HEK293T (cell line): ENCODE results near the gene CARD11.

ENCODE experiments used
- CTCF ChIA-PET: fragments of 350-600 bp; formaldehyde crosslinking; extraction: SDS; loops from one replicate; lab custom pipeline; 2021; ENCODE audit warnings: antibody characterized with exemption, inconsistent platforms; lab: Yijun Ruan, JAX
- POLR2A ChIA-PET: fragments of 350-600 bp; formaldehyde crosslinking; extraction: SDS; loops from one replicate; lab custom pipeline; 2020; ENCODE audit warnings: antibody characterized with exemption, inconsistent platforms; lab: Yijun Ruan, JAX
- DNase-seq: peaks from one replicate; pipeline ENCODE4 v3.0.0; 2012; ENCODE audit warnings: mixed read lengths; ENCODE audit errors: extremely low spot score
- ARNT ChIP-seq: fragments of 450-650 bp; IDR thresholded peaks from 2 replicates; pipeline ENCODE4 v1.6.1; 2017; ENCODE audit warnings: mild to moderate bottlenecking
- BHLHE40 ChIP-seq: fragments of 450-650 bp; IDR thresholded peaks from 2 replicates; pipeline ENCODE4 v1.6.1; 2016; ENCODE audit warnings: mild to moderate bottlenecking, moderate library complexity, borderline replicate concordance
- CTBP1 ChIP-seq: fragments of 450-650 bp; IDR thresholded peaks from 2 replicates; pipeline ENCODE4 v1.6.1; 2016; ENCODE audit warnings: borderline replicate concordance
- ELF4 ChIP-seq: fragments of 450-650 bp; IDR thresholded peaks from 2 replicates; pipeline ENCODE4 v1.6.1; 2017; ENCODE audit warnings: antibody characterized with exemption
- FOXA1 ChIP-seq: fragments of 450-650 bp; IDR thresholded peaks from 2 replicates; pipeline ENCODE4 v1.6.1; 2016; ENCODE audit warnings: mild to moderate bottlenecking
- FOXK2 ChIP-seq: fragments of 450-650 bp; IDR thresholded peaks from 2 replicates; pipeline ENCODE4 v1.6.1; 2016; ENCODE audit warnings: mild to moderate bottlenecking
- FOXM1 ChIP-seq: fragments of 450-650 bp; IDR thresholded peaks from 2 replicates; pipeline ENCODE4 v1.6.1; 2017; ENCODE audit warnings: mild to moderate bottlenecking, borderline replicate concordance
- HDGF ChIP-seq: fragments of 450-650 bp; IDR thresholded peaks from 2 replicates; pipeline ENCODE4 v1.6.1; 2017; ENCODE audit warnings: antibody characterized with exemption, borderline replicate concordance
- L3MBTL2 ChIP-seq: fragments of 450-650 bp; conservative IDR thresholded peaks from 2 replicates; pipeline ENCODE4 v1.6.1; 2016; ENCODE audit warnings: mild to moderate bottlenecking
- LEF1 ChIP-seq: fragments of 450-650 bp; IDR thresholded peaks from 2 replicates; pipeline ENCODE4 v1.6.1; 2017; ENCODE audit warnings: mild to moderate bottlenecking, borderline replicate concordance
- NFRKB ChIP-seq: fragments of 450-650 bp; IDR thresholded peaks from 2 replicates; pipeline ENCODE4 v1.6.1; 2016; ENCODE audit warnings: mild to moderate bottlenecking, moderate library complexity
- SP1 ChIP-seq: fragments of 450-650 bp; IDR thresholded peaks from 2 replicates; pipeline ENCODE4 v1.6.1; 2017
- SUZ12 ChIP-seq: fragments of 450-650 bp; IDR thresholded peaks from 2 replicates; pipeline ENCODE4 v1.6.1; 2016; ENCODE audit warnings: mild to moderate bottlenecking
- TARDBP ChIP-seq: fragments of 450-650 bp; IDR thresholded peaks from 2 replicates; pipeline ENCODE4 v1.6.1; 2016
- ZNF384 ChIP-seq: fragments of 450-650 bp; IDR thresholded peaks from 2 replicates; pipeline ENCODE4 v1.6.1; 2016
- TF ChIP-seq, protein P1 (sequence below): fragments of 450-650 bp; IDR thresholded peaks from 2 replicates; pipeline ENCODE4 v1.6.1; 2016

CARD11 gene

DNA sequence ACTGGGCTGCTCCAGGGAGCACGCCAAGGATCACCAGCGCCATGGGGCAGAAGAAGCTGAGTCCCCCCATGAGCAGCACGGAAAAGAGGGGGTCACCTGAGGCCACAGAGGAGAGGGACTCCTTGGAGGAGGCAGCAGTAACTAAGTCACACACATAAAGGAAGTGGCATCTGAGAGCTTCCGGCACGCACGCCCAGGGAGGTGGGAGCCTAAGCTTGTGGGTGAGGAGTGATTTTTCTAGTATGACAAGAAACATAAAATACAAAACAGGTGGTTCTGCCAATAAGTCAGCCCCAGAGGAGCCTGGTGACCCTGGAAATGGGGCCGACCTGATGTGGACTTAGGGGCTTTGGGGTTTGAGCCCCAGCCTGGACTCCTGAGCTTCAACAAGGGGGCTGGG, 60.8 kb downstream of the CARD11 start:
- POLR2A ChIA-PET = interaction anchor here (0.6 kb wide), 1 partner anchor 105 kb away, joined by 4 read pairs; no protein-coding TSS in a partner anchor
- CTCF ChIA-PET = no interaction called here

DNA sequence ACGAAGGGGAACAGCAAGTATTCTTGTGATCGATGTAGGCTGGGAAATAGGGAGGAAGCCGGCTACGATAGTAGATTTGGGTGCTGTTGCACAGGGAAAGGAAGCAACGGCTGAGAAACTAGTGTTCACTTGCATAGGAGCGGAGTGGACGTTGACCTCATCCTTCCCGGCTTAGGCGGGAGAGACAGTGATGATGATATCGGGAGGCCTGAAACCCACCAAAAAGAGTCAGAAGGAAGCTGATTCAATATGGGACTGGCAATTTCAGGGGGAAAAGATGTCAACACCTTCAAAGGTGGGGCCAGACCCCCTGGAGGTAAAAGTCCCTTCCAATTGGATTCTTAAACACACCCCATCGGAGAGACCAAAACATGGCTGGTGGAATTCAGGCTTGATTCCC, 61.3 kb downstream of the CARD11 start:
- ChIA-PET POLR2A (no interaction called here), CTCF (no interaction called here)
- no peak for DNase-seq
- TF ChIP-seq SP1 (no peak), LEF1 (no peak), ZNF384 (no peak), TARDBP (no peak), ELF4 (no peak), FOXM1 (no peak), L3MBTL2 (no peak), CTBP1 (no peak), FOXK2 (no peak), HDGF (no peak), BHLHE40 (no peak), ARNT (no peak)
- TF ChIP-seq, protein P1, sequence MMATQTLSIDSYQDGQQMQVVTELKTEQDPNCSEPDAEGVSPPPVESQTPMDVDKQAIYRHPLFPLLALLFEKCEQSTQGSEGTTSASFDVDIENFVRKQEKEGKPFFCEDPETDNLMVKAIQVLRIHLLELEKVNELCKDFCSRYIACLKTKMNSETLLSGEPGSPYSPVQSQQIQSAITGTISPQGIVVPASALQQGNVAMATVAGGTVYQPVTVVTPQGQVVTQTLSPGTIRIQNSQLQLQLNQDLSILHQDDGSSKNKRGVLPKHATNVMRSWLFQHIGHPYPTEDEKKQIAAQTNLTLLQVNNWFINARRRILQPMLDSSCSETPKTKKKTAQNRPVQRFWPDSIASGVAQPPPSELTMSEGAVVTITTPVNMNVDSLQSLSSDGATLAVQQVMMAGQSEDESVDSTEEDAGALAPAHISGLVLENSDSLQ = no peak

More for the DNA sequence above, 60.8 kb downstream of the CARD11 start:
- TF ChIP-seq NFRKB = no peak
- no peak for TF ChIP-seq BHLHE40
- TF ChIP-seq SP1 = no peak
- TF ChIP-seq, protein P1 = no peak
- TF ChIP-seq ZNF384 = no peak
- no peak for DNase-seq

- CTCF ChIA-PET = no interaction called here
- TF ChIP-seq ARNT (no peak), HDGF (no peak)
- POLR2A ChIA-PET = no interaction called here
- DNase-seq = no peak
These were observed 62.6 kb downstream of the CARD11 start for GRCh38 chr7:2981103-2981480.

DNA sequence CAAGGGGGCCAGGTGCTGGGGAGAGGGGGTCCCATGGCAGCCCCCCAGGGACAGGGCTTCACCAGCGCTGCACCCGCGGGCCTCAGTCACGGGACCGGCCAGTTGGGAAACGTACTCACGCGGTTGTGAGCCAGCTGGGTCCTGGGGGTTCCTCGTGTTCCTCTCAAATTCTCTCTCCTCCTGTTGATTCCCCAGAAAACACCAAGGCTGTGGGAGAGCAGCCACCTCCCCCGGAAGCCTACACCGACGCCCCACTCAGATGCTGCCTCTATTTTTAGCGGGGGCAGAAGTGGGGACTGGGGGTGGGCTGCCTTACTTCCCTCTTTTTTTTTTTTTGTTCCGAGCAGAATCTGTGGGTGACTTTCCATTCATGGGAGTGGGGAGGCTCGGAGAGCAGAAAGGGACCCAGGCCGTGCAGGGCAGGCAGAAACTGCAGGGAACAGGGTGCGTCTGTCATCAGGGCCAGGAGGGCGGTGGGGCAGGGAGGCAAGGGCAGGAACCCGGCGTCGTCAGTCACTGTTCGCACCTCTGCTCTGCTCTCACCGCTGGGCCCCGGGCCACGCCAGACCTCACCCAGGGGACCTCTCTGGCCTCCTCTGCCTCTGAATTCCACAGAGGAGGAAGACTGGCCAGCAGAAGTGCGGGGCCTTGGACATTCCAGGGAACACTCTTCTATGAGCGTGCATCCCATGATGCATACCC, 63.1 kb downstream of the CARD11 start:
- no peak for TF ChIP-seq TARDBP
- TF ChIP-seq, protein P1 = no peak
- no peak for TF ChIP-seq BHLHE40
- no peak for TF ChIP-seq ZNF384
- no peak for TF ChIP-seq ARNT
- TF ChIP-seq ELF4 = no peak
- CTCF ChIA-PET = no interaction called here
- POLR2A ChIA-PET = no interaction called here
- no peak for DNase-seq

DNA sequence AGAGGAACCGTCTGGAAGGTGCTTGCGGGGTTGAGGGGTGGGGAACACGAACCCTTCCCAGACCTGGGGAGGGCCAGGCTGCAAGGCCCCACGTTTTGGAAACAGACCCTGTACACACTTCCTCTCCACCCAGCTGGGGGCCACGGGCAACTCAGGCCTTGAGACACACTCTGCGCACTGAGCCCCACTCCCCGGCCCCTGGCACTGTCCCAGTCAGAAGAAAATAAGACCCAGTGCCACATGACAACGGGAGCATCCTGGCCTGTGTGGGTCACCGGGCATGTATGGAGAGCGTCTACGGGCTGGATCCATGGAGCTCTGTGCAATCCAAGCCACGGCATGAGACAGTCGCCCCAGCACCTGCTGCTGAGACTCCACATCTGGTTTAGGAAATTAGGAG, 63.7 kb downstream of the CARD11 start:
- ChIA-PET POLR2A (no interaction called here), CTCF (no interaction called here)
- no peak for DNase-seq
- TF ChIP-seq SP1 (no peak), ELF4 (no peak), SUZ12 (no peak), ZNF384 (no peak), HDGF (no peak), FOXK2 (no peak), FOXA1 (no peak), L3MBTL2 (no peak), TARDBP (no peak), NFRKB (no peak), CTBP1 (no peak), LEF1 (no peak), ARNT (no peak), BHLHE40 (no peak), FOXM1 (no peak)
- TF ChIP-seq, protein P1 = no peak

DNA sequence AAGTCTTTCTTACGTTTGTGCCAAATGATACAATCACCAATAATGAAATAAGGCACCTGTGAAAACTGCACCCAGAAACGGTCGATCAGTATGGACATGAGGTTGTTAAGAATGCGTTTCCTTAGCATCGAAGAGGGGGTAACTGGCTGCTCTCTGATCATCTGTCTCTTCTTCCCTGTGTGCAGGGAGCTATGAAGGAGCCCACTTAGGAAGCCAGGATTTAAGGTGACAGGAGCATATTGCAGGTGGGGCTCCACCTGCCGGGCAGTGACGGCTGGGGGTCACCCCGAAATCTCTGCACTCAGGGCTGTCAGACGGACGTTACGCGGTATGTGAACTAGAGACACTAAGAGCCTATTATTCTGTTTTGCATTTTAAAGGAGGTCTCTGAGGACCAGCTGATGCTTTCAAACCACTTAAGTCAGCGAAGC, 64.5 kb downstream of the CARD11 start:
- ChIA-PET POLR2A (no interaction called here), CTCF (no interaction called here)
- DNase-seq = no peak
- TF ChIP-seq ZNF384 (no peak), SP1 (no peak), NFRKB (no peak), SUZ12 (no peak), TARDBP (no peak), ELF4 (no peak), FOXM1 (no peak), FOXK2 (no peak), LEF1 (no peak), BHLHE40 (no peak), ARNT (no peak), CTBP1 (no peak), FOXA1 (no peak)
